Spleen (tissue), 7 donors: Measurements from ENCODE around the gene ACP3.
"Not testable (repeated sequence)": the region's sequence is repeated elsewhere in the genome, so short reads cannot be mapped to it uniquely, and the experiment has no call there.

Source experiments
- POLR2AphosphoS5 ChIP-seq, 3 donors: sonication (generic); formaldehyde crosslinking; IDR thresholded peaks; one replicate each; pipeline ENCODE4 v1.5.1; 2017; ENCODE audit warnings: antibody characterized with exemption in 3 of 3
- TF ChIP-seq, protein P1 (sequence below), 11 experiments: fragments of 200-600 bp in 7 of 11; fragments of 450-650 bp in 4 of 11; sonication (generic) in 4 of 11; IDR thresholded peaks in 8 of 11; conservative IDR thresholded peaks in 3 of 11; 1 replicate in 7 of 11; 2 replicates in 4 of 11; pipeline versions ENCODE4 v1.4.0 to v1.8.0; 2016 to 2021; ENCODE audit warnings: antibody characterized with exemption in 11 of 11, inconsistent platforms in 4 of 11, mild to moderate bottlenecking in 1 of 11
- donor health status: DM: no; HTN: no; CAD: no; lungs with moderate emphysema.
- donor health status: DM: no; HTN: no; CAD: no.
- donor health status: DM: no; HTN: no; CAD: no.

DNA sequence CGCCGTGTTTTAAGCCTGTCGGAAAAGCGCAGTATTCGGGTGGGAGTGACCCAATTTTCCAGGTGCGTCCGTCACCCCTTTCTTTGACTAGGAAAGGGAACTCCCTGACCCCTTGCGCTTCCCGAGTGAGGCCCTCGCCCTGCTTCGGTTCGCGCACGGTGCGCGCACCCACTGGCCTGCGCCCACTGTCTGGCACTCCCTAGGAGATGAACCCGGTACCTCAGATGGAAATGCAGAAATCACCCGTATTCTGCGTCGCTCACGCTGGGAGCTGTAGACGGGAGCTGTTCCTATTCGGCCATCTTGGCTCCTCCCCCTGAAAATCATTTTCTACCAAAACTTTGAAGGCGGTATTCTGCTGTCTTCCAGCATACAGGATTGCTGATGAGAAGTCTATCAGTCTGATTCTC lies 59.7 kb downstream of the ACP3 start:
- TF ChIP-seq POLR2AphosphoS5 (IDR thresholded peaks at IDR 0.05) = not testable (repeated sequence)
- TF ChIP-seq, protein P1, sequence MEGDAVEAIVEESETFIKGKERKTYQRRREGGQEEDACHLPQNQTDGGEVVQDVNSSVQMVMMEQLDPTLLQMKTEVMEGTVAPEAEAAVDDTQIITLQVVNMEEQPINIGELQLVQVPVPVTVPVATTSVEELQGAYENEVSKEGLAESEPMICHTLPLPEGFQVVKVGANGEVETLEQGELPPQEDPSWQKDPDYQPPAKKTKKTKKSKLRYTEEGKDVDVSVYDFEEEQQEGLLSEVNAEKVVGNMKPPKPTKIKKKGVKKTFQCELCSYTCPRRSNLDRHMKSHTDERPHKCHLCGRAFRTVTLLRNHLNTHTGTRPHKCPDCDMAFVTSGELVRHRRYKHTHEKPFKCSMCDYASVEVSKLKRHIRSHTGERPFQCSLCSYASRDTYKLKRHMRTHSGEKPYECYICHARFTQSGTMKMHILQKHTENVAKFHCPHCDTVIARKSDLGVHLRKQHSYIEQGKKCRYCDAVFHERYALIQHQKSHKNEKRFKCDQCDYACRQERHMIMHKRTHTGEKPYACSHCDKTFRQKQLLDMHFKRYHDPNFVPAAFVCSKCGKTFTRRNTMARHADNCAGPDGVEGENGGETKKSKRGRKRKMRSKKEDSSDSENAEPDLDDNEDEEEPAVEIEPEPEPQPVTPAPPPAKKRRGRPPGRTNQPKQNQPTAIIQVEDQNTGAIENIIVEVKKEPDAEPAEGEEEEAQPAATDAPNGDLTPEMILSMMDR (IDR thresholded peaks at IDR 0.05 in 8 of 11, conservative IDR thresholded peaks at IDR 0.05 in 3 of 11) = not testable (repeated sequence)
